ENCODE measurements around the gene MIF4GD.

Gene MIF4GD

GRCh38 chr17:75231741-75232464, 39.1 kb downstream of the MIF4GD start:
- DNase-seq, result no peak

DNA sequence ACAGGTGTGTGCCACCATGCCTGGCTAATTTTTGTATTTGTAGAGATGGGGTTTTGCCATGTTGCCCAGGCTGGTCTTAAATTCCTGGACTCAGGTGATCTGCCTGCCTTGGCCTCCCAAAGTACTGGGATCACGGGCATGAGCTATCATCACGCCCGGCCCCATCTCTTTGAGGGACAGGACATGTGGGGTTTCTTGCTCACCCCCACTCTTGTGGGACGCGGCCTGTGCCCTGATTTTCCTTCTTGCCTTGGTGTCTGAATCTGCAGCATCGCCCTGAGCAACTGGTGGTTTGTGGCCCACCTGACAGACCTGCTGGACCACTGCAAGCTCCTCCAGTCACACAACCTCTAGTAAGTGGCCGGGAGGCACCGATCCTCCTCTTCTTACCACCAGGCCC, 40.0 kb downstream of the MIF4GD start:
- DNase-seq, result no peak

- no peak for DNase-seq
Measured at GRCh38 chr17:75228847-75229246, 42.2 kb downstream of the MIF4GD start.

GRCh38 chr17:75228305-75228704, 42.7 kb downstream of the MIF4GD start:
- no peak for DNase-seq

- DNase-seq, result no peak
Measured at GRCh38 chr17:75227729-75228128, 43.3 kb downstream of the MIF4GD start.

- DNase-seq, result no peak
Measured at GRCh38 chr17:75225016-75225415, 46.0 kb downstream of the MIF4GD start.

DNA sequence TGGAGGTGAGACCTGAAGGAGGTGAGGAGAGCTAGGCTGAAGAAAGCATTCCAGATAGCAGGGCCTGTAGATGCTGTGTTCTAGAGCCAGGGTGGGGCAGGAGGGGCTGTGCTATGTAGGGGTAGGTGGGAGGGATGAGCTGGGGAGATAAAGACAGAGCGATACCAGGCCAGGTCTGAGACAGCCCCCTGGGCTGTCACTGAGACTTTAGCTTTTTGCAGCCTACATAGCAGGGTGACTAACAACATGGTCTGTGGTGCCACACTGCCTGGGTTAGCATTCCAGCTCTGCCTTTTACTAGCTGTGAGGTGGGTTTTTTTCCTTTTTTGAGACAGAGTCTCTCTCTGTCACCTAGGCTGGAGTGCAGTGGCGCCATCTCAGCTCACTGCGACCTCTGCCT, 51.2 kb downstream of the MIF4GD start:
- DNase-seq, result no peak

GRCh38 chr17:75218131-75218530, 52.9 kb downstream of the MIF4GD start:
- no peak for DNase-seq
